Ishikawa (cell line): ENCODE results near the gene SEMA3G.

Source experiments
- CEBPB ChIP-seq: IDR thresholded peaks from 2 replicates; pipeline ENCODE4 v1.6.1; 2012
- CREB1 ChIP-seq: IDR thresholded peaks from 2 replicates; pipeline ENCODE4 v1.6.1; 2012; ENCODE audit warnings: low read depth
- EGR1 ChIP-seq: IDR thresholded peaks from 2 replicates; pipeline ENCODE4 v1.6.1; 2012
- EP300 ChIP-seq: IDR thresholded peaks from 2 replicates; pipeline ENCODE4 v1.6.1; 2012; ENCODE audit warnings: borderline replicate concordance
- FOXM1 ChIP-seq: IDR thresholded peaks from 2 replicates; pipeline ENCODE4 v1.6.1; 2012; ENCODE audit warnings: low read depth, borderline replicate concordance
- MAX ChIP-seq: IDR thresholded peaks from 2 replicates; pipeline ENCODE4 v1.6.1; 2012
- NFIC ChIP-seq: IDR thresholded peaks from 2 replicates; pipeline ENCODE4 v1.6.1; 2012
- RAD21 ChIP-seq: IDR thresholded peaks from 2 replicates; pipeline ENCODE4 v1.6.1; 2012; ENCODE audit warnings: low read depth
- REST ChIP-seq: IDR thresholded peaks from 2 replicates; pipeline ENCODE4 v1.6.1; 2012; ENCODE audit warnings: low read depth, mild to moderate bottlenecking
- TAF1 ChIP-seq: IDR thresholded peaks from 2 replicates; pipeline ENCODE4 v1.6.1; 2012; ENCODE audit warnings: low read depth, mild to moderate bottlenecking
- TCF12 ChIP-seq: IDR thresholded peaks from 2 replicates; pipeline ENCODE4 v1.6.1; 2012; ENCODE audit warnings: low read depth
- TEAD4 ChIP-seq: IDR thresholded peaks from 2 replicates; pipeline ENCODE4 v1.6.1; 2012
- USF1 ChIP-seq: IDR thresholded peaks from 2 replicates; pipeline ENCODE4 v1.6.1; 2012
- YY1 ChIP-seq: IDR thresholded peaks from 2 replicates; pipeline ENCODE4 v1.6.1; 2012; ENCODE audit warnings: low read depth
- ZBTB7A ChIP-seq: IDR thresholded peaks from 2 replicates; pipeline ENCODE4 v1.6.1; 2012; ENCODE audit warnings: low read depth

Gene SEMA3G

GRCh38 chr3:52469001-52469400, 24.1 kb upstream of the SEMA3G start:
- TF ChIP-seq FOXM1 = no peak
- no peak for TF ChIP-seq TEAD4
- TF ChIP-seq EP300 = no peak
- no peak for TF ChIP-seq ZBTB7A
- TF ChIP-seq CEBPB = no peak
- TF ChIP-seq YY1 = no peak
- no peak for TF ChIP-seq REST
- TF ChIP-seq RAD21 = no peak
- no peak for TF ChIP-seq NFIC

- TF ChIP-seq FOXM1 (no peak), NFIC (no peak)
Measured at GRCh38 chr3:52468336-52468735, 23.4 kb upstream of the SEMA3G start.

- no peak for TF ChIP-seq TCF12
- no peak for TF ChIP-seq EP300
- TF ChIP-seq YY1 = no peak
- no peak for TF ChIP-seq EGR1
- TF ChIP-seq CREB1 = no peak
- no peak for TF ChIP-seq CEBPB
- no peak for TF ChIP-seq TEAD4
- no peak for TF ChIP-seq RAD21
- TF ChIP-seq USF1 = no peak
- no peak for TF ChIP-seq TAF1
- no peak for TF ChIP-seq MAX
- TF ChIP-seq REST = no peak
- no peak for TF ChIP-seq FOXM1
- TF ChIP-seq ZBTB7A = no peak
- no peak for TF ChIP-seq NFIC
Measured at GRCh38 chr3:52463416-52463815, 18.5 kb upstream of the SEMA3G start.

GRCh38 chr3:52461874-52462273, 17.0 kb upstream of the SEMA3G start:
- TF ChIP-seq YY1 (no peak), EGR1 (no peak), ZBTB7A (no peak), TEAD4 (no peak)

GRCh38 chr3:52458770-52459545, 14.1 kb upstream of the SEMA3G start:
- no peak for TF ChIP-seq CREB1
- no peak for TF ChIP-seq EP300
- TF ChIP-seq EGR1 = no peak
- no peak for TF ChIP-seq ZBTB7A
- no peak for TF ChIP-seq TCF12

GRCh38 chr3:52458031-52458760, 13.3 kb upstream of the SEMA3G start:
- TF ChIP-seq USF1 (no peak), FOXM1 (no peak), MAX (no peak), TEAD4 (no peak), EGR1 (no peak), TAF1 (no peak), YY1 (no peak), ZBTB7A (no peak), NFIC (no peak), CEBPB (no peak), TCF12 (no peak), RAD21 (no peak)

GRCh38 chr3:52456800-52457183, 11.9 kb upstream of the SEMA3G start:
- TF ChIP-seq RAD21 = no peak
- no peak for TF ChIP-seq TEAD4
- TF ChIP-seq NFIC = no peak
- no peak for TF ChIP-seq EP300
- no peak for TF ChIP-seq YY1
- no peak for TF ChIP-seq TAF1
- no peak for TF ChIP-seq TCF12
- no peak for TF ChIP-seq ZBTB7A
- TF ChIP-seq CEBPB = no peak
